Colonic mucosa (tissue), 4 donors: ENCODE measurements around the gene FBXO42. TPM values are rescaled to one million over a fixed set of nuclear protein-coding genes. Genes with fewer than 3 reads are reported as not detected.

Source experiments
- DNase-seq: peaks from one replicate; pipeline ENCODE4 v3.0.0-alpha.2; 2020
- H3K27ac ChIP-seq: fragments of 200-600 bp; one replicate; pipeline ENCODE4 v1.8.0; 2021
- H3K27me3 ChIP-seq: fragments of 200-600 bp; one replicate; pipeline ENCODE4 v1.8.0; 2021
- H3K36me3 ChIP-seq: fragments of 200-600 bp; one replicate; pipeline ENCODE4 v1.8.0; 2021
- H3K4me1 ChIP-seq: fragments of 200-600 bp; one replicate; pipeline ENCODE4 v1.8.0; 2021; ENCODE audit warnings: mild to moderate bottlenecking
- H3K4me3 ChIP-seq: fragments of 200-600 bp; one replicate; pipeline ENCODE4 v1.8.0; 2021
- H3K9ac ChIP-seq, 2 donors: one replicate each; pipeline ENCODE4 v1.7.0; 2013; ENCODE audit warnings: control low read depth in 2 of 2, low read depth in 2 of 2, low read length in 2 of 2
- H3K9me3 ChIP-seq: fragments of 200-600 bp; one replicate; pipeline ENCODE4 v1.8.0; 2021
- CTCF ChIP-seq: fragments of 200-600 bp; IDR thresholded peaks from one replicate; pipeline ENCODE4 v1.8.0; 2022; ENCODE audit warnings: antibody characterized with exemption, mild to moderate bottlenecking
- intact Hi-C: fragments of 100-400 bp; cut with DNase I; formaldehyde crosslinking; loops from one replicate; pipeline ENCODE4 v1.14.1; 2022
- total RNA-seq, 2 donors: library from RNA; stranded (reverse); fragmentation: NEBNext Ultra II Directional in 1 of 2; extraction: Animal tissue kit (Norgen Biotek cat#: 25700) in 1 of 2; gene quantifications; one replicate each; pipeline ENCODE4 v1.2.1, GENCODE V29; 2021
- donor health status: healthy.
- donor health status: DM: no; HTN: no; CAD: no.
- donor health status: DM: no; HTN: no; CAD: no.

Gene FBXO42
- total RNA-seq, 2 donors from 2014 or later: 15.0 to 17.8 TPM

GRCh38 chr1:16286122-16286521 lies 66.2 kb downstream of the FBXO42 start:
- DNase-seq: no peak
- intact Hi-C loops: no loop called here
- H3K9me3 ChIP-seq: no peaks in the 10 kb centered on the region

GRCh38 chr1:16281765-16282164 lies 70.5 kb downstream of the FBXO42 start:
- DNase-seq: no peak
- TF ChIP-seq CTCF: no peak
- no peaks in the 10 kb centered on the region for H3K27me3 ChIP-seq
- no peak overlapping the region for H3K4me3 ChIP-seq
- no peak overlapping the region for H3K9ac ChIP-seq
- no peaks in the 10 kb centered on the region for H3K9me3 ChIP-seq
- intact Hi-C loops: no loop called here
- no peak overlapping the region for H3K27ac ChIP-seq
- no peaks in the 10 kb centered on the region for H3K4me1 ChIP-seq
- H3K36me3 ChIP-seq: no peaks in the 10 kb centered on the region

More at GRCh38 chr1:16286122-16286521, 66.2 kb downstream of the FBXO42 start:
- Histone ChIP-seq H3K4me1 (no peaks in the 10 kb centered on the region), H3K27ac (no peak overlapping the region), H3K9ac (no peak overlapping the region), H3K36me3 (no peaks in the 10 kb centered on the region), H3K27me3 (no peaks in the 10 kb centered on the region), H3K4me3 (no peak overlapping the region)
- TF ChIP-seq CTCF: no peak

- no peak for TF ChIP-seq CTCF
- Histone ChIP-seq H3K27ac (no peak overlapping the region), H3K9ac (no peak overlapping the region), H3K9me3 (no peaks in the 10 kb centered on the region), H3K27me3 (no peaks in the 10 kb centered on the region), H3K36me3 (no peaks in the 10 kb centered on the region), H3K4me1 (no peaks in the 10 kb centered on the region), H3K4me3 (no peak overlapping the region)
- no peak for DNase-seq
- intact Hi-C loops: no loop called here
These were observed 73.1 kb downstream of the FBXO42 start for GRCh38 chr1:16279186-16279585.

- Histone ChIP-seq H3K4me1 (no peaks in the 10 kb centered on the region), H3K9ac (no peak overlapping the region), H3K36me3 (no peaks in the 10 kb centered on the region), H3K27me3 (no peaks in the 10 kb centered on the region), H3K4me3 (no peak overlapping the region), H3K27ac (no peak overlapping the region), H3K9me3 (no peaks in the 10 kb centered on the region)
- intact Hi-C loops: no loop called here
- no peak for DNase-seq
- no peak for TF ChIP-seq CTCF
These were observed 75.8 kb downstream of the FBXO42 start for GRCh38 chr1:16276302-16277030.

- no peaks in the 10 kb centered on the region for H3K36me3 ChIP-seq
- intact Hi-C loops: no loop called here
- no peak overlapping the region for H3K4me3 ChIP-seq
These were observed 76.7 kb downstream of the FBXO42 start for GRCh38 chr1:16275591-16275990.

More at GRCh38 chr1:16275591-16275990, 76.7 kb downstream of the FBXO42 start:
- Histone ChIP-seq H3K27ac (no peak overlapping the region), H3K9me3 (no peaks in the 10 kb centered on the region), H3K27me3 (no peaks in the 10 kb centered on the region), H3K9ac (no peak overlapping the region), H3K4me1 (no peaks in the 10 kb centered on the region)
- DNase-seq: no peak
- no peak for TF ChIP-seq CTCF
